Bone marrow (tissue), 2 donors: ENCODE measurements around the gene POC1B.

Experiments used
- DNase-seq, 2 donors: peaks; one replicate each; lab custom pipeline; 2025; lab: John Stamatoyannopoulos, UW

POC1B gene

DNA sequence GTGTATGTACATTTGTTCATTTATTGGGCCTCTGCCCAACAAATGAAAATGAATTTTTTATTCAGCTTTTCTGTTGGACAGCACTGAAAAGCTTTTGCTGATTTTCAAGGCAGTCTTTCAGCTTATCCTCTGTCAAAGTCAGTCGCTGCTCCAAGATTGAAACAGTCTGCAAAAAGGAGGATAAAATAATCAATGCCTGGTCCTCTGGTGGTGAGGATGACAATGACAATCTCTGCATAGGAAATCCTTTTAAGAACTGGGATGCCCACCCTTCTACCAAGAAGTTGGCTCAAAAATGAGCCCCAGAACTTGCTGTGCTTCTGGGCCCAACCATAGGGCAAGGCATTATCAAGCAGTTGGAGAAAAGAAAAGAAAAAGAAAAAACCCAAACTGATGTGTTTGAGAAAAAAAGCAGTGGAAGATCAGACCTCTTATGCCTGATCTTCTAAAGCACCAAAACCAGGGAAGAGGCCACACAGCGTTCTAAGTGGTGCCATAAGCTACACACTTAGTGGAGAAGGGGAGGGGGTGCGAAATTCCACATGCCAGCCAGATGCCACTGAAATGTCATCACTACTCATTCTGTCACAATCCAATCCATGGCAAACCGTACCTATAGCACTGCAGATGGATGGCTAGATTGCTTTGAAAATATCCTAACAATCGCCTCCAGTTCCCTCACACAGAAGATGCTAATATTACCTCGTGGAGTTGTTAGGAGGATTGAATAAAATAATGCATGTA, 104.6 kb downstream of the POC1B start:
- DNase-seq = no peak

DNA sequence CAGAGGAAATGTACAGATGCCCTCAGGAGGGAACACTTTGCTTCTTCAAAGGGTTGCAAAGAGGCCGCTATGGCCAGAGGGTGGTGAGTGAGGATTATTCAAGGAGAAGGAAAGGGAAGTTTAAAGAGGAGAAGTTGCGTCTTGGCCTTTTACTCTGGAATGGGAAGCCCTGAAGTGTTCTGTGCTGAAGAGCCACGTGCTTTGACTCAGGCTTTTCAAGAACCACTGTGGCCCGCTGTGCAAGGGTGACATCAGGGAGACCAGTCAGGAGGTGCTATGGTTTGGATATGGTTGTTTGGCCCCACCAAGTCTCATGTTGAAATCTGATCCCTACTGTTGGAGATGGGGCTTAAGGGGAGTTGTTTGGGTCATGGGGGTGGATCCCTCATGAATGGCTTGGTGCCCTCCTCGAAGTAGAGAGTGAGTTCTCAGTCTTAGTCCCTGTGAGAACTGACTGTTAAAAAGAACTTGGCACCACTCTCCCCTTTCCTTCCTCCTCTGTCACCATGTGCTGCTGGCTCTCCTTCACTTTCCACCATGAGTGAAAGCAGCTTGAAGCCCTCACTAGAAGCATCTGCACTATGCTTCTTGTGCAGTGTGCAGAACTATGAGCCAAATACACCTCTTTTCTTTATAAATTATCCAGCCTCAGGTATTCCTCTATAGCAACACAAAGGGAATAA, 107.5 kb downstream of the POC1B start:
- DNase-seq = no peak

DNA sequence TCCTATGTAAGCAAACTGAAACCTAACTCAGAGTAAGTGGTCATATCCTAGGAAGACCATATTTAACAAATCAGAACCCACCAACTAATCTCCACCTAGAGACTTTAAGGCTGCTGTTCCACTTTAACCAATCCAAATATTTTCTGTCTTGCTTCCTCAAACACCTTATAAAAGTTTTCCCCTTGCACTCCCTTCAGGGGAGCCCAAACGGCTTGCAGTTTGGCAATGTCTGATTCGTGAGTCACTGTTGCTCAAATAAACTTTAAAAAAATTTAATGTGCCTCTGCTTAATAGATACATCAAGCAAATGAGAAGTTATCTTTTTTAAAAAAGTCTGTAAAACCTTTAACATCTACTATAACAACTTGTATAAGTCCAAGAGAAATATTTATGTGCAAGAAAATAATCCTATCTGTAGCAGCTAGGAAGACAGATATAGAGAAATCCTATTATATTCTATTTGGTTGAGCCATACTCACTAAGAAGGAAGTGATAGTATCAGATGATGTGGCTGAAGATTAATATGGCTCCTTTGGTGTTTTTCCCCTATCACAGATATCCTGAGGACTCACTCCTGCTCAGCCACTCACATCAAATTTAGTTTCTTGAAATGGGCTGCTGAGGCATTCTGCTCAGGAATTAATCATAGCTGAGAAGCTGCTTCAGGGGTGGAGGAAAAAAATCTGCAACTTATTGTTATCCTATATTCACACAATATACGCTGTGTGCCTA, 108.4 kb downstream of the POC1B start:
- no peak for DNase-seq

DNA sequence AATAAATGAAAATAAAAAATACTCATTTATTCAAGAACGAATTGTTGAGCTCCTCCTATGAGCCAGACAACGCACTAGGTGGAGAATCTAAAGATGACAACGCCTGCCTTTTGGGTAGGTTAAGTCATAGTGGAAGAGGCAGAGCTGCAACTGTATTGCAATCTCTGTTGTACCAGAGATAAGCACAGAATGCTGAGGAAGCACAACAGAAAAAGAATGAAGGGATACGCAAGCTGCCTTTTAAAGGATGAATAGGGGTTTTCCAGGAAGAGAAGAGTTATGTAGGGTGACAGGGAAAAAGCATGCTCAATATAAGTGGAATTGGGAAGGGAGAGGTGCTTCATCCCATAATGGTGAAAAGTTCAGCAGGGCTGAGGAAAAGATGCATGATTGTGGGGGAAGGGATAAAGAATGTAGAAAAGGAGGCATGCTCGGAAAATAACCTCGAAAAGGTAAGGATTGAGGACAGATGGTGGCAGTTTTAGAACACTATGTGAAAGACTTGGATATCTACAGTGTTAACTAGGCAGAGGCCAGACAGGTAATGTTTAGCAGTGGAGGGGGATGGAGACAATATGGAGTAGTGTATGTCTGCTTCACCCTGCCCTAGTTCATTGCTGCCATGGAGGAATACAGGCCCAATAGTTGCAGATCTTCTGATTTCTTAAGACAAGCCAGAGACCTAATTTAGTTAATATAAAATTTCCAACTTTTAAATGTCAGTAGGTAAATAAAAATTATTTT, 109.6 kb downstream of the POC1B start:
- DNase-seq = no peak

DNA sequence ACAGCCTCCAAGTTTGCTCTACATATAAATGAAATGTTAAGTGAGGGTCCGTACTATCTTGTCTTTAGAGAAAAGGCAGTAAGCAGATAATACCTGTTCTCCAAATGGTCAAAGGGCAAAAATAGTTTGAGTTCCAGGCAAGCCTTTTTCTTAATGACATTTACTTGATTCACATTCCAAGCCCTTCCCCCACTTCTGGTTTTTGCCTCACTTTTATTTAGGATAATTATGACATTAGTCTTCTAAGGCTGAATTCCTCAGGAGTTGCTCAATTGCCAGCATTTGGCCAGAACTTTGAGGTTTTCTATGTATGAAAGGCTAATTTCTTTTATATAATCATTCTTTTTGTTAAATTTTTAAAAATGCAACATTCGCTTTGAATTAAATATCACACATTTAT, 111.0 kb downstream of the POC1B start:
- DNase-seq = no peak

DNA sequence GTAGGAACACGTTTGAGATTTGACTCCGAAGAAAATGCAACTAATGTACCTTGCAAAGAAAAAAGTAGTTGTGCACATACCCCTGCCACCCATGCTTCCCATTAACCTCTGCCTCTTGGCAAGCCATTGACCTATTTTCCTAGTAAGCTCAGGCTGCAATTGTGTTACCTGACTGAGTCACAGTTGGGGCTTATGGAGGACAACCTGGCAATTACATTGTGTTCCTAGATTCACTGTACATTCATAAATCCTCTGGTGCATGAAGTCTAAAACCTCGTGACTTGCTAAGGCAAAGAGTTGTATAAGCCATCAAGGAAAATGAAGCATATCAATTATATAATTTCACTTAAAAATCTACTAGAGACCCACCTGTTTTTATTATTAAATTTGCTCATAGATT, 111.5 kb downstream of the POC1B start:
- no peak for DNase-seq

DNA sequence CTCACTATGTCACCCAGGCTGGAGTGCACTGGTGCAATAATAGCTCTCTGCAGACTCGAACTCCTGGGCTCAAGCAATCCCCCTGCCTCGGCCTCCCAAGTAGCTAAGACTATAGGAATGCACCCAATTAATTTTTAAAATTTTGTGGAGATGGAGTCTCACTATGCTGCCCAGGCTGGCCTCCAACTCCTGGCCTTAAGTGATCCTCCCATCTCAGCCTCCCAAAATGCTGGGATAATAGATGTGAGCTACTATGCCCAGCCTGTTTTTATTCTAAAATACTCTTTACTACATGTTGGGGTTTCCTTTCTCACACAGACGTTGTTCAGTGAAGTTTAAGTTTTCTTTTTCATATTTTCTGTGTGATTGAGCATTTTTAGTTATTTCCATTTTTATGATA, 112.6 kb downstream of the POC1B start:
- no peak for DNase-seq

DNA sequence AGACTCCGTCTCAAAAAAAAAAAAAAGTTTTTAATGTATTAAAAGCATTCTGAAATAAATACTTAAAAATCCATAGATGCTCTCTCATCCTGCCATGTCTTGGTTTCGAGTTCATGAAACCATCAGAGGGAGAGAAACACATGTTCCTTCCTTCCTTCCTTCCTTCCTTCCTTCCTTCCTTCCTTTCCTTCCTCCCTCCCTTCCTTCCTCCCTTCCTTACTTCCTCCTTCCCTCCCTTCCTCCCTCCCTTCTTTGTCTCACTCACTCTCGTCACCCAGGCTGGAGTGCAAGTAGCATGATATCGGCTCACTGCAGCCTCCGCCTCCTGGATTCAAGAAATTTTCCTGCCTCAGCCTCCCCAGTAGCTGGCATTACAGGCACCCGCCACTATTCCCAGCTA, 113.2 kb downstream of the POC1B start:
- DNase-seq = no peak

DNA sequence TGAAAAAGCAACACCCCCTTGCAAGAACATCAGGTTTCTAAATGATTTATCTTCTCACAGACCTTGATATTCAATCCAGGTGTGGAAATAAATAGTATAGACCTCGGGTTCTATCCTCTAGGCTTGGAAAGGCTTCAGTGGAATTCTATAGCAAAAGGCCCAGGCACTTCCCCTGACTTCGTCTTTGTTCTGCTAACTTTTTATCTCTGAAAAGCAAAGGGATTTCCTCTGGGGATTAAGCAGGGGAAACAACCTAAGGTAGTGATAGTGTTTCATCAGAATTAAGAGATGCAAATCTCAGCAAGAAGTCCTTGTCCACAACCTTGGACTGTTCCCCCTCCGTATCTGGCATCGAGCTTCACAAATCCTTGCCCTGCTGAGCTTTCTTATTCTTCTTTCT, 114.0 kb downstream of the POC1B start:
- DNase-seq = no peak

DNA sequence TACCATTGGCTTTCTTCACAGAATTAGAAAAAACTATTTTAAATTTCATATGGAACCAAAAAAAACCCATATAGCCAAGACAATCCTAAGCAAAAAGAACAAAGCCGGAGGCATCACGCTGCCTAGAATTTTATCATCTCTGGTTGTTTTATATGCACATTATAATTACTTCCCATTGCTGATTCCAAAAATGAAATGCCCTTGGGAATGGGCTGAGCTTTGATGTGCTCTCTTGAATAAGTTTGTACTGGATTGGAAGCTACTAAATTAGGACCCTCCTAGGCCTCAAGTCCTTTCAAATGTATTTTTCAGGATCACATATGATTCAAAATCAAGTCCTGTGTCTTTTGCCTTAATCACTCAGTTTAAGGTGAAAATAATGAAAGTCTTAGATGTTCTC, 114.6 kb downstream of the POC1B start:
- DNase-seq = no peak

DNA sequence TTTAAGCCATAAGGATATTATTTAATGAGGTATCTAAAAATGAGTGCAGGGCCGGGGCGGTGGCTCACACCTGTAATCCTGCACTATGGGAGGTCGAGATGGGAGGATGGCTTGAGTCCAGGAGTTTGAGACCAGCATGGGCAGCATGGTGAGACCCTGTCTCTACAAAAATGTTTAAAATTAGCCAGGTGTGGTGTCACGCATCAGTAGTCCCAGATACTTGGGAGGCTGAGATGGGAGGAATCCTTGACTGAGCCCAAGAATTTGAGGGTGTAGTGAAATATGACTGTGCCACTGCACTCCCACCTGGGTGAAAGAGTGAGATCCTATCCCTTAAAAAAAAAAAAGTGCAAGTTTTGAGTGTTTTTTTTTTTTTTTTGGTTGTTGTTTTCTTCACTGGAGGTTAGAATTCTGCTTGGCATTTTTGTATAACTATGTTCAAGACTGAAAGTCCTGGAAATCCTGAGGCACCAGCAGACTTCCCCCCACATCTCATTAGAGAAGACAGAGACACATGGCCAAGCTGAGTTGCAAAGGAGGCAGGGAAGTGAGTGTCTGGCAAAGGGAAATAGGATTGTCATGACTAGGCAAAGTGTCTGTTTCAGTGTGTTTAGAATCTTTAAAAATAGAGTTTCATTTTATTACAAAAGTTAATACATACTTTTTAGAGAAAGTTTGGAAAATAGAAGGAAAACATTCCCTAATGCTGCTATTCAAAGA, 120.1 kb downstream of the POC1B start:
- DNase-seq = no peak

DNA sequence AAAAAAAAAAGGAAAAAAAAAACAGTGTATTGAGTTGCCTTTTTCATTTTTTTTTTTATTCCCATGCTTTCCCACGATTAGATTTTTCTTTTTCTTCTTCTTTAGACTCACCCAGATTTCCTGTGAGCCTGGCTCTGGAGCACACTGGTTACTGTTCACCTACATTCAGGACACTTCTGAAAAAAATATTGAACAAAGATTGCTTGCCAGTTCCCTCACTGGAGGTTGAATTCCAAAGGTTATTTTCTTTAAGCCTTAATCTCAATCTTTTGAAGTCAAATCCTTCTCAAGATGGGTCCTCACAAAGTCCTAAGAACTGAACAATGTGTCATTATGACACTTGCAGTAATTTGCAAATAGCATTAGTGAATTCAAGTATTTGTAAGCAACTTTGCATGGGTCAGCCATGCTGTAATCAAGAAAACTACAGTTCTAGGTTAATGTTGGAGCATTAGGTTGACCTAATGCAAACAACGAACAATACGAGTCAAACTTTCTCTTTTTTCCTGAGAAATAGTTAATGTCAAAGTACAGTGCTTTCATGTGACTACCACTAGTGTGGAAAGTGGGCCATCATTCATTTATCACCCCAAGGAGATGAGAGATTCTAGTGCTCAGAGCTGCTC, 124.3 kb downstream of the POC1B start:
- no peak for DNase-seq

DNA sequence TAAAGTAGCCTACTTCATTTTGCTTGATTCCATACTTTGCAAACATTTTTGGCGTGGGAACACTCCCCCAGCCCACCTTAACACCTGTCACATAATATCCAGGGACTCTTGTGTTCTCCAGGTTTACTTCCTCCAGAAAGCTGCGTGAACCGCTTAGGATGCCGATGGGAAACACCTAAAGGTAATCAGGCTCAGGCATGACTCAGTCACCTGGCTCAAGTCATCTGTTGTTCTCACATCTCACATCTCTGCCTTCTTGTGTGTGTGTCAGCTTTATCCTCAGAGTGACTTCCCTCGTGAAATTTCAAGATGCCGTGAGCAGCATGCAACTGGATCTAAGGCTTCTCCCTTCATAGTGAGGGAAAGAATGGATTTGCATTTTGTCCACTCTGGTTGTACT, 125.4 kb downstream of the POC1B start:
- DNase-seq = no peak

DNA sequence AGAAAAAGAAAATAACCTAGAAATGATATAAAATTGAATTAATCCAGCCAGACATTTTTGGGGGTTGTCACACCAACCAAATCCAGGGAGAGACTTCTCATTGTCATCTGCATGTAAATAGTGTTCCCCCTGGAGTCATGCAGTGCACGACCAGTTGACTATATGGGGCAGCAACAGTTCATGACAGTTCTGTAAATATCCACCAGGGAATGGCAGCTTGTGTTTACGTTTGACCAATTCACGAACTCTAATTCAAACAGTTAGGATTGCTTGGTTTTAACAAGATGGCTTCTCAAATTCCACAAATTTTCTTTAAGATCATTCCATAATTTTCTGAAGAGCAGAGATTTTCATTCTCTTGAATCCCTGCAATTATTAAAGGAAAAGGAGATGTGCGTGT, 130.1 kb downstream of the POC1B start:
- DNase-seq = no peak

DNA sequence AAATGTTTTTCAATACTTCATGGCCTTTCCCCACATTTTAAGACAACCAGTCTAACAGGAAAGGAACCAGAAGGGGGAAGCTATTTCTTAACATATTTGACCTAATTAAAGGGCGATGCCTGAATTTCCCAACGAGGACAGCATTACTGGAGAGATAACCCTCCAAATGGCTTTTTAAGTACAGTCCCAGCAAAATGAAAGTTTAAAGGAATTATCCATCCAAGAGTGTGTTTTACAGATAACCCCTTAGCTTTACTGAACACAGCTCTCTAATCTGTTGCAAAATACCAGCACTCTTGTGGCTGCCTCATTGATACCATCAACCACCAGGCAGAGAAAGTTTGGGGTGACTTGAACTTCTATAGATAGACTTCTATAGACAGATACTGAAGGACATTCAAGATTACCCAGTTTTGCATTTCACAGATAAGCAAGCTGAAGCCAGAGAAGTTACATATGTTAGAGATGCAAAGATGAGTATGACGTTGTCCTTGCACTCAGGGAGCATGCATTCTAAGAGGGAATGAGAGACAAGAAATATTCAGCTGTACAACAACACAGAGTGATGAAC, 132.2 kb downstream of the POC1B start:
- DNase-seq = no peak

DNA sequence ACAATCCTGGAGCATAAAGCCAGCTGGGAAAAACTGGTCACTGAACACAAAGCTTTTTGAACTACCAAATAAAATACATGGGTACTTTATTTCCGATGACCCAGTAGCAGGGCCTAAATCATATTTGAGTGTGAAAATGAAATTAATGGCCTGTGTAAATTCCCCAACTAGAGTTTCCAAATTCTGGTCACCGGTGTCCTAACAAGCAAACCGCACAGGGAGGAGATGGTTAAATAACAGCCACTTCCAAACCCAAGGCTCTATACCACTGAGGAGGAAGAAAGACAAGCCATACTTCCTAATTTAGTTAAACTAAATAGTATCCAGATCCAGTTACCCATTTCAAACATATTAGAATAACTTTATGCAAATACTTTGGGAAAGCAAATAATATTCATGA, 133.5 kb downstream of the POC1B start:
- no peak for DNase-seq

DNA sequence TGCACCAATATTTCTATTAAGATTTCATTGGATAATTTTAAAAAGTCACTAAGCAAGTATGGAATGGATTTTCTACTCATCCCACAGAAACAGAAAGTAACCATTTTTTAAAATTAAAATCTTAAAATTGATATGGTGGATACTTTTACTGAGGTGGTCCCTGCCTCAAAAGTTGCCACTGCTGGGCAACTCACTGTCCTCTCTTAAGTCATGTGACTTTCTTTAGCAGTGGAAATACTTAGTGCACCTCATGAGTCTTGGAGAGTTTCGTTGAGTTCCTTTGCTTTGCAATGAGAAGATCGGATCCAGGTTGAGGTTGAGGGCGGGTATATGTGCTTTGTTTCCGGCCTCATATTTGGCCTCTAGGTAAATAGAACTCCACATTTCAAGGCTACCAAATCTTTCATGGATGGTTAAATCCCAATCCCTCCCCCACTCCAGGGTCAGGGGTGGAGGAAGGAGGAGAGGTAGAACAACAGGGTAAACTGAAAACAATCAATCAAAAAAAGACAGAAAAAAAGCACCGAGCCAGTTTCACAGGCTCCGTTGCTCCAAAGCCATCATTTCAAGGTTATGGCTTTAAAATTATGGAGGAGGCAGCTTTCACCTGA, 134.0 kb downstream of the POC1B start:
- no peak for DNase-seq

DNA sequence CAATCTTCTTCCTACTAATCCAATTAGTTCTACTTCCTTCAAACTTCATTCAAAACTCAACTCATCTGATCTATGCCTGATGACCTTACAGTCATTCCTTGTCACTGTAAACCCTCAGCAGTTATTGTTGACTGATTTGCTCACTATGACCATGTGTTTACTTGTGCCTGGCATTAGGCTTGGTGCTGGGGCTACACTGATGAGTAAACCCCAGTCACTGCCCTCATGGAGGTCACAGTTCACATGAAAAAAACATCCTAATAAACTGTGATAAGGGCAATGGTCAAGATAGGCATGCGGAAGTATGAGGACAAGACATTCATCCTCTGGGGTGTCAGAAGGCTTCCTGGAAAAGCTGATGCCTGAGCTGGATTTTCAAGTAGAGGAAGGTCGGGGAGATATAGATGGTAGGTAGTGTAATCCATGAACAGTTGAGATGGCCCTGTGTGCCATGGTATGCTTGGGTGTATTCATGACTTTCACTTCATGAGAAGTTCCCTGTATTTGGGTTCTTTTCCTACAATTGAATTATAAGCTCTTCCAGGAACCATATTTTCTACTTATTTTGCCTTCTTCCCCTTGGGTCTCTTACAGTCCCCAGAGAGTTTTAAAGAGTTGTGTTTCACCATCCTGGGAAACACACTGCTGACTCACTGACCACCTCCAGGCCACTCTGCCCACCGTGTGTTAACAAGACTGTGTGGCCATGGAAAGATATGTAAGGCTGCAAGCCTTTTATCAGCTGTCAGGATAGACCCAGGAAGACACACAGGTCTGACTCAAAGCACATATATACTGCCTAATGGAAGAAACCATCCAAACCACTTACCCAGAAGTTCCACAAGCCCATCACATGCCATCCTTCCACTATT, 134.8 kb downstream of the POC1B start:
- no peak for DNase-seq
